LNCAP (cell line): ENCODE measurements around the gene TMEM132D.

Experiments
- TF ChIP-seq, protein P1 (sequence below): fragments of 450-650 bp; IDR thresholded peaks from 2 replicates; pipeline ENCODE4 v1.5.1; 2017; ENCODE audit warnings: mild to moderate bottlenecking

Gene TMEM132D

DNA sequence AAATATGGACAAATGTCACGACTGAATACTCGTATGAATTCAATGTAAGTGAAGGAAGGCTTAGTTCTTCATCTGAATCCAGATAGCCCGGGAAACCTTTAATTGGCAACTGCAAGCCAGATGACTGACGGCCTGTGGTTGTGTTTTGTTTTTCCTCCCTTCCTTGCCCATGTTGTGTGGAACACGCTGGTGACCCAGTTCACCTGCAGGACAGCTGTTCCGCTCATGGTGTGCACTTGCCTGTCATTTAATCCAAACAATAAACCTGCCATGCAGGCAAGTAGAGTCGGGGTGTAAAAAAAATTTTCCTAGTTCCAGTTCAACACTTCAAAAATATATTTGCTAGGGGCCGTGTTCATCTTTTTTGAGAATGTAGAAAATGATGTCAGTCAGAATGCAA lies 88.0 kb downstream of the TMEM132D start:
- TF ChIP-seq, protein P1, sequence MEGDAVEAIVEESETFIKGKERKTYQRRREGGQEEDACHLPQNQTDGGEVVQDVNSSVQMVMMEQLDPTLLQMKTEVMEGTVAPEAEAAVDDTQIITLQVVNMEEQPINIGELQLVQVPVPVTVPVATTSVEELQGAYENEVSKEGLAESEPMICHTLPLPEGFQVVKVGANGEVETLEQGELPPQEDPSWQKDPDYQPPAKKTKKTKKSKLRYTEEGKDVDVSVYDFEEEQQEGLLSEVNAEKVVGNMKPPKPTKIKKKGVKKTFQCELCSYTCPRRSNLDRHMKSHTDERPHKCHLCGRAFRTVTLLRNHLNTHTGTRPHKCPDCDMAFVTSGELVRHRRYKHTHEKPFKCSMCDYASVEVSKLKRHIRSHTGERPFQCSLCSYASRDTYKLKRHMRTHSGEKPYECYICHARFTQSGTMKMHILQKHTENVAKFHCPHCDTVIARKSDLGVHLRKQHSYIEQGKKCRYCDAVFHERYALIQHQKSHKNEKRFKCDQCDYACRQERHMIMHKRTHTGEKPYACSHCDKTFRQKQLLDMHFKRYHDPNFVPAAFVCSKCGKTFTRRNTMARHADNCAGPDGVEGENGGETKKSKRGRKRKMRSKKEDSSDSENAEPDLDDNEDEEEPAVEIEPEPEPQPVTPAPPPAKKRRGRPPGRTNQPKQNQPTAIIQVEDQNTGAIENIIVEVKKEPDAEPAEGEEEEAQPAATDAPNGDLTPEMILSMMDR = no peak

DNA sequence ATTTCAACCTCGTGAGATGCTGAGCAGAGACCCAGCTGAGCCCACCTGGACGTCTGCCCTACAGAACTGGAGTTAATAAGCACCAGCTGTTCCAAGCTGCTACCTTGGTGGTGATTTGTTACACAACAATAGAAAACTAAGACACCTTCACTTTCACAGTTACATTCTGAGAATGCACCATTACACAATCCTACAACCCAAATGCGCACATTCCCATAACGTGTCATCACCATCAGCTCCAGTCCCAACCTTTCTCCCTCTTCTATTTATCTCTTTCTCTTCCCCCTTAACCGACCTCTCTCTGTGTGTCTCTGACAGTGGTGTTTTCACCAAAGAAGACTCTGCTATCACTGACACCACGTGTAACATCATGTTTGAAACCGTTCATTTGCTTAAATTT lies 91.9 kb downstream of the TMEM132D start:
- TF ChIP-seq, protein P1 = no peak

DNA sequence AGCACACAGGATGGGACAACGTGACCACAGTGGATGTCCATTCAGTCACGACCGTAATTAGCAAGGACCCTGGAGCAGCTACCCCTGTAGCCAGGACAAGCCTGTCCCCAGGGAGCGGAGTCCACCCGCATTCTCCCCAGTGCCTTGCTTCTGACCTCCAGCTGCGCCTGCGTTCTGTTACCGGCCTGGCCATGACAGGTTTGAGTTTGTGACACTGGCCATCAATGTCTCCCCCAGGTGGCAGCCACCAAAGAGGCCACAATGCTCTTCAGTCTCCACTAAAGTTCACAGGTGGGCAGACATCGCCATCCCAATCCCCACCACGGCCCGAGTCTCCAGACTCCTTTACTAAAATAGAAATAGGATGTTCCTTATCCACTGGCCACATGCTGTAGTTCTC lies 96.7 kb downstream of the TMEM132D start:
- TF ChIP-seq, protein P1 = no peak

DNA sequence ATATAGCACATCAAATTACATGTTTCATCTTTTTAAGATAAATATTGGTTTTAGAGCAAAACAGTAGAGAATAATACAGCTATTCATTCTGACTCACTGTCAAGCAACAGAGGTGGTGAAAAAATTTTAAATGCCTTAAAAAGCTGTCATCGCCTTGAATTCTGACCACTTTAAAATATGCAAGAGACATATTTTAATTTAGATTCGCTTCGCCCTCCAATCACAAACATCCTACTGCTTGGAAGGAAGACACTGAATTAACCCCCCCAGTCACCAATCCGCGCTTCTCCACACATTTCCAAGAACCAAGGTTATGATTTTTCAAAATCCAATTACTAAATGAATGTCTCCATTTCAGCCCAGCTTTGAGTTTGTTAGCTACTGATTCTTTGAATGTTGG lies 112.4 kb downstream of the TMEM132D start:
- TF ChIP-seq, protein P1 = no peak

DNA sequence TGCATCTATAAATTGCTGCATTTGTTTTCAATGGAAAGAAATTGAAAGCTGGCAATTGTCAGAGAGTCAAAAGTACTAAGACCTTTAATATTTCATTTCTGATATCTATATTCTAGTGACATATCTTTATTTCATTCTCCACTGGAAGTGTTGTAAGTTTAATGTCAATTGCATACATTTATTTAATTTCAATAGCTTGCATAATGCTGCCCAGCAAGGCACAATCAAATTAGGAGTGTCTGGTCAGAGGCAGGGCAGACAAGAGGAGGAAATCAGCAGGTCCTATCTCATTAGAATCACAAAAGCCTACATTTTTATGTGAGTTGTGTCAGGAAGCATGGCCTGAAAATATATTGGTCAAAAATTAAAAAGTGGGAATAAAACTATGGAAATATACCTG lies 112.9 kb downstream of the TMEM132D start:
- TF ChIP-seq, protein P1 = no peak

DNA sequence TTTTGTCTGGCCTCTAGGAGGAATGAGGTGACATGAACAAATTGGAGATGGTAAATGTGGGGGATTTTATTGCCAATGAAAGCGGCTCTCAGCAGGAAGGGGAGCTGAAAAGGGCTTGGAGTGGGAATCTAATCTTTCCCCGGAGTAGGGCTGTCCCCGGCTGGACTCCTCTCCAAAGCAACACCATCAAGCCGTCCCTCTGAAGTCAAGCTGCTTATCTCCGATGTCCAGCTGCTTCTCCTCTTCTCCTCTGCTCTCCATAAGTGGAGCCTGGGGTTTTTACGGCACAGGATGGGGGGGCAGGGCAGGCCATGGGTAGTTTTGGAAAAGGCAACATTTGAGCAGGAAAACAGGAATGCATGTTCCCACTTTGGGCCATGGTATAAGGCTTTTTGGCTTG lies 113.5 kb downstream of the TMEM132D start:
- TF ChIP-seq, protein P1 = no peak

DNA sequence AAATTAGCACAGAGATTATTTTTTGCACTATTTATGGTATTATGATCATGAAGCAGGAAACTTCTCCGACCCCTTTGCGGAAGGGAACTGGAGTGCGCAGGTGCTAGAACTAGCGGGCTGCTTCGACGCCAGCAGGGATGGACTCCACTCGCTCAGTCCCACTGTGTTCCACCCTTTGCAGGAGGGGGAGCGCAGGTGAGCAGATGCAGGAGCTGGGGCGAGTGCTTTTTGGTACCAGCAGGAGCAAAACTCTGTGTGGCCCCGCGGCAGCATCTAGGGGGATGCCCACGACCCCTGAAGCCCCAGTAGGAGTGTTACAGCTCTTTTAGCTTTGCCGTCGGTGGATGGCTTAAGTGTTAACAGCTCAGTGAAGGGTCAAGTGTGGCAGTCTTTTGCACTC lies 113.9 kb downstream of the TMEM132D start:
- TF ChIP-seq, protein P1 = no peak

DNA sequence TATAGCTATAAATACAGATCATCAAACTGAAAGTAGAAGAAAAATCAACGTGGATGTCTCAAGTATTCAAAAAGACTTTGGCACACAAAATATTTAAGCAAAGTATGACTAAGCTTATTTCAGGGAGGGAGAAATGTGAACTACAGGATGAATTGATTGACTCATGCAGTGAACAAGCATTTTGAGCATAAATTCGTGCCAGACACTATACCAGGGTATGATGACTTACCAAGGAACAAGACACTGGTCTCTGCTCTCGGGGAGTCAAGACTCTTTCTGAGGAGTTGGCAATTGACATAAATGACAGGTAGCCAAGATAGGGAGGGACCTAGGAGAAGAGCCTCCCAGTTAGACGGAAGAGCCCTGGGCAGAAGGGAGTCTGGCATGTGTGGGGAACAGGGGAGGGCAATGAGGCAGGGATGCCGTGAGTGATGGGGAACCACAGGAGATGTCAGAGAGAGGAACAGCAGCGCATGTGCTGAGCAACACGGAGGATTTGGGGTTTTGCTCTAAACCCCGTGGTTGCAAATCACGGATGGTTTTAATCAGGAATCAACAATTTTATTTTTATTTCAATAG lies 115.2 kb downstream of the TMEM132D start:
- TF ChIP-seq, protein P1 = no peak
